GM12892 (cell line): ENCODE measurements around the gene MBNL1.

Source experiments
- POLR2A ChIP-seq: IDR thresholded peaks from 2 replicates; pipeline ENCODE4 v1.6.1; 2011; ENCODE audit warnings: low read depth, low read length, control low read depth
- POLR2AphosphoS5 ChIP-seq: IDR thresholded peaks from 2 replicates; pipeline ENCODE4 v1.6.1; 2011; ENCODE audit warnings: low read depth, low read length, control low read depth
- TAF1 ChIP-seq: IDR thresholded peaks from 2 replicates; pipeline ENCODE4 v1.6.1; 2011; ENCODE audit warnings: low read depth, mild to moderate bottlenecking, control low read depth, low read length, borderline replicate concordance

GRCh38 chr3:152264378-152264777, 4.4 kb upstream of the MBNL1 start:
- no peak for TF ChIP-seq POLR2AphosphoS5
- TF ChIP-seq POLR2A, result no peak
- no peak for TF ChIP-seq TAF1
